Measurements from ENCODE around the gene BCORL1.

The BCORL1 gene

GRCh38 chrX:130009658-130010223 lies 27.3 kb downstream of the BCORL1 start:
- no peak for DNase-seq (ENCODE audit: low read depth in 1 of 2, low spot score in 1 of 2)

GRCh38 chrX:130012683-130013082 lies 30.2 kb downstream of the BCORL1 start:
- DNase-seq (ENCODE audit: low read depth in 1 of 2, low spot score in 1 of 2), result no peak

GRCh38 chrX:130013661-130014060 lies 31.2 kb downstream of the BCORL1 start:
- no peak for DNase-seq (ENCODE audit: low read depth in 1 of 2, low spot score in 1 of 2)

- no peak for DNase-seq (ENCODE audit: low read depth in 1 of 2, low spot score in 1 of 2)
Measured at GRCh38 chrX:130014356-130014755, 31.9 kb downstream of the BCORL1 start.

GRCh38 chrX:130014770-130015169 lies 32.3 kb downstream of the BCORL1 start:
- DNase-seq (ENCODE audit: low read depth in 1 of 2, low spot score in 1 of 2), result no peak

GRCh38 chrX:130015181-130015580 lies 32.7 kb downstream of the BCORL1 start:
- no peak for DNase-seq (ENCODE audit: low read depth in 1 of 2, low spot score in 1 of 2)

GRCh38 chrX:130018143-130018542 lies 35.7 kb downstream of the BCORL1 start:
- no peak for DNase-seq (ENCODE audit: low read depth in 1 of 2, low spot score in 1 of 2)

GRCh38 chrX:130020661-130021324 lies 38.4 kb downstream of the BCORL1 start:
- DNase-seq (ENCODE audit: low read depth in 1 of 2, low spot score in 1 of 2), result no peak

GRCh38 chrX:130024127-130024526 lies 41.7 kb downstream of the BCORL1 start:
- peak; percentile 33 to 57 for DNase-seq (ENCODE audit: low read depth in 1 of 2, low spot score in 1 of 2)

- DNase-seq (ENCODE audit: low read depth in 1 of 2, low spot score in 1 of 2), result no peak
Measured at GRCh38 chrX:130025256-130025655, 42.8 kb downstream of the BCORL1 start.

- DNase-seq (ENCODE audit: low read depth in 1 of 2, low spot score in 1 of 2), result no peak
Measured at GRCh38 chrX:130027569-130027968, 45.1 kb downstream of the BCORL1 start.

GRCh38 chrX:130028196-130028595 lies 45.8 kb downstream of the BCORL1 start:
- peak; percentile 3 to 6 for DNase-seq (ENCODE audit: low read depth in 1 of 2, low spot score in 1 of 2)

- DNase-seq (ENCODE audit: low read depth in 1 of 2, low spot score in 1 of 2), result no peak
Measured at GRCh38 chrX:130030826-130031225, 48.4 kb downstream of the BCORL1 start.

- no peak for DNase-seq (ENCODE audit: low read depth in 1 of 2, low spot score in 1 of 2)
Measured at GRCh38 chrX:130032552-130032951, 50.1 kb downstream of the BCORL1 start.

- DNase-seq (ENCODE audit: low read depth in 1 of 2, low spot score in 1 of 2), result no peak
Measured at GRCh38 chrX:130034178-130034577, 51.7 kb downstream of the BCORL1 start.

GRCh38 chrX:130039847-130040246 lies 57.4 kb downstream of the BCORL1 start:
- no peak for DNase-seq (ENCODE audit: low read depth in 1 of 2, low spot score in 1 of 2)

GRCh38 chrX:130047416-130047815 lies 65.0 kb downstream of the BCORL1 start:
- DNase-seq (ENCODE audit: low read depth in 1 of 2, low spot score in 1 of 2), result no peak

- no peak for DNase-seq (ENCODE audit: low read depth in 1 of 2, low spot score in 1 of 2)
Measured at GRCh38 chrX:130048686-130049222, 66.3 kb downstream of the BCORL1 start.

GRCh38 chrX:130049821-130050220 lies 67.4 kb downstream of the BCORL1 start:
- no peak for DNase-seq (ENCODE audit: low read depth in 1 of 2, low spot score in 1 of 2)

- no peak for DNase-seq (ENCODE audit: low read depth in 1 of 2, low spot score in 1 of 2)
Measured at GRCh38 chrX:130051176-130051845, 68.9 kb downstream of the BCORL1 start.

GRCh38 chrX:130053236-130053635 lies 70.8 kb downstream of the BCORL1 start:
- no peak for DNase-seq (ENCODE audit: low read depth in 1 of 2, low spot score in 1 of 2)

GRCh38 chrX:130055103-130055502 lies 72.7 kb downstream of the BCORL1 start:
- no peak for DNase-seq (ENCODE audit: low read depth in 1 of 2, low spot score in 1 of 2)

Measured in activated CD4-positive, alpha-beta T cell treated with anti-CD3 and anti-CD28 coated beads, Interleukin-2, amount 50 U/mL, for 24 hours (primary cell).